NCI-H1048 (cell line): ENCODE data around the gene SPDYE2.
"Not testable (repeated sequence)": the region's sequence is repeated elsewhere in the genome, so short reads cannot be mapped to it uniquely, and the experiment has no call there.

Experiments
- DNase-seq: peaks from one replicate; lab custom pipeline; 2025; lab: John Stamatoyannopoulos, UW

SPDYE2 gene

DNA sequence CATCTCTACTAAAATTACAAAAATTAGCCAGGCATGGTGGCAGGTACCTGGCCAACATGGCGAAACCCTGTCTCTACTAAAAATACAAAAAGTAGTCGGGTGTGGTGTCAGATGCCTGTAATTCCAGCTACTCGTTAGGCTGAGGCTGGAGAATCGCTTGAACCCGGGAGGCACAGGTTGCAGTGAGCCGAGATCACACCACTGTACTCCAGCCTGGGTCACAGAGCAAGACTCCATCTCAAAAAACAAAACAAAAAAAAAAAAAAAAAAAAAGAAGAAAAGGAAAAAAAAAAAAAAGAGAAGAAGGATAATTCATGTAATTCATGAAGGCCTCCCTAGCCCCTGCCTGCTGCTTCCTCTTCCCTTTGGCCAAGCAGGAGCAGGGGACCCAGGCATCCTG is 10.4 kb upstream of the SPDYE2 start:
- not testable (repeated sequence) for DNase-seq

DNA sequence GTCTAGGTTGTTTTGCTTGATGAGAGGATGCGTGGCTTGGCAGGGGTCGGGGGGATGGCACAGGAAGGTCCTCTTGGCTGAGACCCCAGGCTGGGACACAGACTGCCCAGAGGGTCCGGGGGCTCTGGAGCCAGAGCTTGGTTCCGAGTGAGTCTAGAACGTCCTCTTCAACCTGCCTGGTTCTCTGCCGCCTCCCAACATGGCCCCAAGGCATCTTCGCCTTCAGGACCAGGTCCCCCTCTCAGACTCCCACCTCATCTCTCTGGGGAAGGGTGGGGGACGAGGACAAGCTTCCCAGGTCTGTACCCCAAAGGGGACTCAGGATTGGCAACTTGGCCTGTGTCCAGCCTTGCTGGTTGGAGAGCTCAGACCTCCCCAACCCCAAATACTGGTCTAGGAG is 8.9 kb upstream of the SPDYE2 start:
- not testable (repeated sequence) for DNase-seq

DNA sequence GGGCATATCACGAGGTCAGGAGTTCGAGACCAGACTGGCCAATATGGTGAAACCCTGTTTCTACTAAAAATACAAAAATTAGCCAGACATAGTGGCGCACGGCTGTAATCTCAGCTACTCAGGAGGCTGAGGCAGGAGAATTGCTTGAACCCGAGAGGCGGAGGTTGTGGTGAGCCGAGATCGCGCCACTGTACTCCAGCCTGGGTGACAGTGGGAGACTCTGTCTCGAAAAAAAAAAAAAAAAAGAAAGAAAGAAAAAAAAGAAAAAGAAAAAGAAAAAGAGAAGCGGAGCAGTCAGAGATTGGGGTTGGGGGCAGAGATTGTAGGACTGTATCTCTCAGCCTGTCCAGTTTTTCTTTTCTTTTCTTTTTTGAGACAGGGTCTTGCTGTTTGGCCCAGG is 8.3 kb upstream of the SPDYE2 start:
- not testable (repeated sequence) for DNase-seq

DNA sequence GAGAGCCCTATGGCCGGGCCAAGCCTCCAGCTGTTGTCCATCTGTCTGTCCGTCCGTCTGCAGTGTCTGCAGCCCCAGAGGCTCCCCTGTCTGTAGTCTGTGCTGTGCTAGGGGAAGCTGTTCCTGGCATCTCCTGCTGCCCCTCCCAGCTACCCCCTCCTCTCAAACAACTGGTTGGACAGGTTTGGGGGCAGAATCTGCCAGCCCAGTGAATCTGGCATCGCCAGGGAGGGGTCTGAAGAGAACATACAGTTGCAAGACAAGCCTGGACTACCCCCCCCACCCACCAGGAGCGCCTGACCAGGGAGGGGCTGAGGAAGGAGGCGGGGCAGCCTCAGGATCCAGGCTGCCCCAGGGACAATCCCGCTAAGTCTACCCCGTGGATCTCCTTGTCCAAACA is 7.4 kb upstream of the SPDYE2 start, which contains the start of gene UPK3BL2:
Gene UPK3BL2 (minus strand): TSS at position 101 of the 400 bp plus-strand sequence. CDS start 60 bp downstream, at position 41.
- not testable (repeated sequence) for DNase-seq

DNA sequence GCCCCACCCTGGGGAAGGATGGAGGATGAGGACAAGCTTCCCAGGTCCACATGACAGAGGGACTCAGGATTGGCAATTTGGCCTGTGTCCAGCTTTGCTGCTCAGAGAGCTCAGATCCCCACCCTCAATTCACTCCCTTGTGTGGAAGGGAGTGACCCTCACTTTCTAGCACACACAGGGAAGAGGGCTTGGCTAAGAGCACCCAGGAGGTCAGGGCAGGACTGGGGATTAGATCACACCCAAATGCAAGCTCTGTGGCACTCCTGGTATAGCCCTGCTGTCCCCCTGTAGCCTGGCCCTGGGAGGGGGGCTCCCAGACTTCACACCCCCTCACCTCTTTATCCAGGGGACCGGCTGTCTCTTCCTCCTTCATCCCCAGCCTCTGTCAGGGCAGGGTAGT is 6.7 kb upstream of the SPDYE2 start:
- DNase-seq, result not testable (repeated sequence)

DNA sequence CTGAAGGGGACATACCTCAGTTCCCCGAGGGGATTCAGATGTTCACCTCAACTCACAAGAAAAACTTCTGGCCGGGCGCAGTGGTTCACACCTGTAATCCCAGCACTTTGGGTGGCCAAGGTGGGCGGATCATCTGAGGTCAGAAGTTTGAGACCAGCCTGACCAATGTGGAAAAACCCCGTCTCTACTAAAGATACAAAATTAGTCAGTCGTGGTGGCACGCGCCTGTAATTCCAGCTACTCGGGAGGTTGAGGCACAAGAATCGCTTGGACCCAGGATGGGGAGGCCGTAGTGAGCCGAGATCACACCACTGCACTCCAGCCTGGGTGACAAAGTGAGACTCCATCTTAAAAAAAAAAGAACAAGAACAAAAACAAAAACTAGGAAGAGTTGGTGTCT is 5.7 kb upstream of the SPDYE2 start:
- DNase-seq, result not testable (repeated sequence)

DNA sequence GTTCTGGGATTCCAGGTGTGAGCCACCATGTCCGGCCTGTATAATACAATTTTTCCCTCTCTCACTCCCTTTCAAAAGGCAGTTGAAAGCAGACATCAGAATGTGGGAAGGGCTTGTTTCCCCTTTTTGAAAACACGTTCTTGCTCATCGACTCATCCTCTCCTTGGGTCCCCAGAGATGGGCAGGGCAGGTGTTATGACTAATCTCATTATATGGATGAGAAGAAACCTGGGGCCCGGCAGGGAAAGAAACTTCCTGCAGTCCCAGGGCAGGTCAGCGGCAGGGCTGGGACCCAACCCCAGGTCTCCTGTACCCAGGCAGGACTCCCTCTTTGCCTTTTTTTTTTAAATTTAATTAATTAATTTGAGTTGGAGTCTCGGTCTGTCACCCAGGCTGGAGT is 4.7 kb upstream of the SPDYE2 start:
- DNase-seq, result not testable (repeated sequence)

DNA sequence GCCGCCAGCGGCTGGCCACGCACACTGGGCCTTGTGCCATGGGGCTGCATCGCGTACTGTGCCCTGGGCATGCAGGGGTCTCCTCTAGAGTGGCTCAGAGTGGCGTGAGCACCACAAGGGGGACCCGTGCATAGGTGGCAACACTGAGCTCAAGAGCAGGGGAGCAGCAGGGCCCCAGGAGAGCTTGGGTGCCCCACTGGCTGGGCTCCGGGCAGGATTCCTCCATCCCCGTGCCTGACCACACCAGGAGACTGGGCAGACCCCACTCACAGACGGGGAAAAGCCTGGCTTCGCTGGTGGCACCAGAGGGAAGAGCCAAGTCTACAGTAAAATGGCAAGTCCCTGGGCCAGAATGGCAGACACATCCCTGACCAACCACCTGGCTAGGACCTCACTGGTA is 17.6 kb downstream of the SPDYE2 start:
- not testable (repeated sequence) for DNase-seq

DNA sequence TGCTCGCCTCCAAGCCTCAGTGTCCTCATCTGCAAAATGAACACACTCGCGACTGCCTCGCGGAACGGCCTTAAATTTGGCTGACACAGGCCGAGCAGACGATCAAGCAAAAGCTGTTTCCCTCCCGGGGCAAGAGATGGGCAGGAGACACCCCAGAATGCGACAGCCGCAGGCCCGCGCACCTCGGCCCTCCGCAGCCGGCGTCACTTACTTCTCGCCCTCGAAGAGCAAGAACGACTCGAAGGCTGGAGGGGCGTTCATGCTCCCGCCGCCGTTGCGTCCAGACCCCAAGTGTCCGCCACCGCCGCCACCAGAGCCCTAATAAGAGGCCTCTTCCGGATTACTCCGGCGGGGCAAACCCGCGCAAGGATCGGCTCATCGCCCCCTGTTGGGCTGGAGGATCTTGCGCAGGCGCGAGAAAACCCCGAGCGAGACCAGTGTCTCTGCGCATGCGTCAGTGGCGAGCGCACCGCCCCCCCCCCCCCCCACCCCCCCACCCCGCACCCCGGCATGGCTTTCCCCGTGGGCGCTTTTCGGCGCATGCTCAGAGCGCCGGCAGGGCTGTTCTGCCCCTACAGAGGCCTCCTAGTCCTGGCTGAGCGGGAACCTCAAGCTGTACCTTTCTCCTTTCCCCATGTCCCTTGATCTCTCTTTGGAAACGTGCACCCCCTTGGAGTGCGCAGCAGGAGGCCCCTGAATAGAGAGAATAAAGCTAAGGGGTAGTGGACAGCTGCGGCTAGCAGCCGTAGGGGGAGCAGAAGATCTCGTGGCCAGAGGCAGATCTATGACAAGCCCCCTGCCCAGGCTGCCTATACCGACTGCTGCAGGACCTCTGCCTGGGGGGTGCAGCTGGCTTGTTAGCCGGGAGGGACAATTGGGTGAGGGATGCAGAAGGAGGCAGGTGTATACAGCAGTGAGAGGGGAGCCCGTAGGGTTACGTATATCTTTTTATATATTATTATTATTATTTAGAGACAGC is 21.5 kb downstream of the SPDYE2 start, which contains the start of gene POLR2J3:
Gene POLR2J3 (minus strand): TSS at position 323 of the 979 bp plus-strand sequence. CDS start 62 bp downstream, at position 261.
- not testable (repeated sequence) for DNase-seq

DNA sequence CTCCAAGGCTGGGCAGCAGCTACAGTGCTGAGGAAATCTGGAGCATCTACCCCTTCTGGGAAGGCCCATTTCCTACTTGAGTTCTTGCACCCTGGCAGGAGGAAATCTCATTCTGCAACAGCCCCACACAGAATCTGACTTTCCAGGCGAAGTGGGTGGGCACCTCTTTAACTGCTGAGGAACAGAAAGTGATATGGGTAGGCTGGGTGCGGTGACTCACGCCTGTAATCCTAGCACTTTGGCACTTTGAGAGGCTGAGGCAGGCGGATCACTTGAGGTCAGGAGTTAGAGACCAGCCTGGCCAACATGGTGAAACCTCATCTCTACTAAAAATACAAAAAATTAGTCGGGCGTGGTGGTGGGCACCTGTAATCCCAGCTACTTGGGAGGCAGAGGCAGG is 23.6 kb downstream of the SPDYE2 start:
- DNase-seq, result not testable (repeated sequence)

DNA sequence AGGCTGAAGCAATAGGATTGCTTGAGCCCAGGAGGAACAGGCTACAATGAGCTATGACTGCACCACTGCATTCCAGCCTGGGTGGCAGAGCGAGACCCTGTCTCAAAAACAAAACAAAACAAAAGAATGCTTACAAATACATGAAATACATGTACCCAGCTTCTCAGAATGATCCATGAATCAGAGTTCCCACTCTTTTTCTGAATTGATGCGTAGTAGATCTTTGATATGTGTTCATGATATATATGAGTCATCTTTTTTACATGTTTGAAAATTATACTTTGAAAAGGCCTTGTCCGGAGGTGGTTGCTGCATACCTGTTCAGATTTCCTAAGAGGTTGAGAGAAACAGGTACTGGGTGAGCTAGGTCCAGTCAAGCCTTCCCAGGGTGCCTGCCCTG is 25.3 kb downstream of the SPDYE2 start:
- DNase-seq, result not testable (repeated sequence)

DNA sequence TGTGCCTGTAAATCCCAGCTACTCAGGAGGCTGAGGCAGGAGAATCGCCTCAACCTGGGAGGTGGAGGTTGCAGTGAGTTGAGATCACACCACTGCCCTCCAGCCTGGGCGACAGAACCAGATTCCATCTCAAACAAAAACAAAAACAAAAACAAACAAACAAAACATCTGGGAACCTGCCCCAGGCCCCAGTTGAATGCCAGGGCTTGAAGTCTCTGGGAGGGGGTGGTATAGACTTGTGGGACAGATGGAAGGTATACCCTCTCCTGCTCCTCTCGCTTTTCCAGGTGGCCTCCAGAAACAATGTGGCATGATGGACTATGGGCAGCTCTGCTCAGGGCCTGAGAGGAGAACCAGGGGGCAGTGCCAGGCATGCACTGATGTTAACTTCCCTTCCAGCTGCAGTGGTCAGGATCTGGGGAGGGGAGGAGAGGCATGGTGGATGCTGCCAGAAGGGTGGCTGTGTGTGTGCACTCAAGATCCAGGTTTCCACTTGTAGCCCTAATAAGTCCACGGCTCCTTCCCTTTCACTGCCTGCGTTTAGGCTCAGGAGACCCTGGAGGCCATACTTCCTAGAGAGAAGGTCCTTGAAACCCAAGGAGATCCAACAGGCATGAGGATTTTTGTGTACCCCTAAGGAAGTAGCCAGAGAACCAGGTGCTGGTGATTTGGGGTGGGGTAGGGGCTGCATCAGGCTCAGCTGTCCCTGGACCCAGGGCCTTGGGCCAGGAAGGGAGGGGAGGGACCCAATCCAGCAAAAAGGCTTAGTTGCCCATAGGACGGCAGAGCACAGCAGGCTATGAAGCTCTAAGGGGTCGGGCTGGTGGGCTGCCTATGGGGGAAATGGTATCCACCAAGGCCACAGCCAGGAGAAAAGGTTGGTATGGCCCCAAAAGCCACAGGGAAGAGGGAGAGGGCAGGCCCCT is 26.6 kb downstream of the SPDYE2 start:
- not testable (repeated sequence) for DNase-seq

DNA sequence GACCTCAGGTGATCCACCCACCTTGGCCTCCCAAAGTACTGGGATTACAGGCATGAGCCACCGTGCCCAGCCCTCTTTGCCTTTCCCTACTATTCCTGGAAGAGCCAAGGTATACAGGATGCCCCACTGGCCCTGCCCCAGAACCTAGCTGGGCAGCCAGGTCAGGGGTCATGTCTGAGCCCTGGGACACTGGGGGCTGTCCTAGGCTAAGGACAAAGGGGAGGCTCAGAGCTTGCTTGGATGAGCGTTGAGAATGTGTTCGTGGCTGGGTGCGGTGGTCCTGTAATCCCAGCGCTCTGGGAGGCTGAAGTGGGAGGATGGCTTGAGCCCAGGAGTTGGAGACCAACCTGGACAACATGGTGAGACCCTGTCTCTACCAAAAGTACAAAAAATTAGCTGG is 27.5 kb downstream of the SPDYE2 start:
- not testable (repeated sequence) for DNase-seq

DNA sequence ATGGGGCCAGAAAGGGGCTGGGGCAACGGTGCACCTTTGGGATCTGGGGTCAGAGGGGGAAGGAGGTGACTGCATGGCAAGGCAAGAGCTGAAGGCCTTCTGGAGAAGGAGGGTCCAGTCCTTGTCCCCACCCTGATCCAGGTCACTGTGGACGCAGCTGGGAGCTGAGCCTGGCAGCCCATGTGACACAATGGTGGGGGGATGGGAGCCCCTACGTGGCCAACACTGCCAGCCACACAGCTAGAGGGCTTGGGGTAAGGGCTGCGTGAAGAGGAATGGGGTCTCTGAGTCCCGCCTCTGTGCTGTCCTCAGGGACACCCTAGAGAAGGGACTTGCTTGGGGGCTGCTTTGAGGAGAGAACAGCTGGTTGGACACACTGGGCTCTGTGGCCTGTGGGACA is 30.7 kb downstream of the SPDYE2 start:
- DNase-seq, result not testable (repeated sequence)

DNA sequence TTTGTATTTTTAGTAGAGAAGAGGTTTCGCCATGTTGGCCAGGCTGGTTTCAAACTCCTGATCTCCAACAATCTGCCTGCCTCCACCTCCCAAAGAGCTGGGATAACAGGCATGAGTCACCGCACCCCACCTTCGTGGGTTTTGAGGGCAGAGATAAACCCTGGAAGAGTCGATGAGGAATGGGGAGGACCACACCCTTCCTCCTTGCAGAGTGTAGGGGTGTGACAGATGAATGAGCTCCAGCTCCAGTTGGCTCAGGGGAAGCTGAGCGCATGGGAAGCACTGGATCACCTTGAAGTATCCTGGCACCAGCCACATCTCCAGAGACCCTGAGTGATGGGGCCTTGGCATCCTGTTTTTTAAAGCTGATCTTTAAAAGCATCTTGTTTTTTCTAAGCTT is 32.5 kb downstream of the SPDYE2 start:
- not testable (repeated sequence) for DNase-seq

DNA sequence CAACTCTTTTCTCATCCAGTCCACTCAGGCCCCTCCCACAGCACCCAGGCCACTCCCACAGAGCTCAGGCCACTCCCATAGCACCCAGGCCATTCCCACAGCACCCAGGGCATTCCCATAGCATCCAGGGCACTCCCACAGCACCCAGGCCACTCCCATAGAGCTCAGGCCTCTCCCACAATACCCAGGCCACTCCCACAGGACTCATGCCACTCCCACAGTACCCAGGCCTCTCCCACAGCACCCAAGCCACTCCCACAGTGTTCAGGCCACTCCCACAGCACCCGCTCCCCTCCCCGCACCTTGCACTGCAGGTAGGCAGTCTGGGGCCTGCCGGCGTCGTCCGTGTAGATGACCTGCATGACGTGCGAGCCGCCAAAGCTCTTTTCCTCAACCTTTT is 38.8 kb downstream of the SPDYE2 start:
- not testable (repeated sequence) for DNase-seq

DNA sequence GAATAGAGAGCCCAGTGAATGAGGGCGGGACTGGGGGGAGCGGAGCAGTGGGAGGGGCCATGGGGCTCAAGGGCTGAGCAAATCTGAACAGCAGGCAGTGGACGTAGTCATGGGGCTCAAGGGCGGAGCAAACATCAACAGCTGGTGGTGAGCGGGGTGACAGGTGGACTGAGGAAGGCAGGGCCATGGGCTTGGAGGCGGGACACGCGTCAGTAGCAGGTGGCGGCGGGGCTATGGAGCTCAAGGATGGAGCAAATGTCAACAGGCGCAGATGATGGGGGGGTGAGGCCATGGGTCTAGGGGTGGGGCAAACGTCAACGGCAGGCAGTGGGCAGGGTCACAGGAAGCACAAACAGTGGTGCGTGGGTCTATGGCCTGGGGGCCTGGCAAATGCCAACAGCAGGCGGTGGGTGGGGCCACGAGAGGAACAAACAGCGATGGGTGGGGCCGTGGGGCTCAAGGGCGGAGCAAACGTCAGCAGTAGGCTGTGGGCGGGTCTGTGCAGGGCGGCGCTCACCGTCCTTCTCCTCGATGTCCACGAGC is 41.5 kb downstream of the SPDYE2 start:
- DNase-seq, result not testable (repeated sequence)

DNA sequence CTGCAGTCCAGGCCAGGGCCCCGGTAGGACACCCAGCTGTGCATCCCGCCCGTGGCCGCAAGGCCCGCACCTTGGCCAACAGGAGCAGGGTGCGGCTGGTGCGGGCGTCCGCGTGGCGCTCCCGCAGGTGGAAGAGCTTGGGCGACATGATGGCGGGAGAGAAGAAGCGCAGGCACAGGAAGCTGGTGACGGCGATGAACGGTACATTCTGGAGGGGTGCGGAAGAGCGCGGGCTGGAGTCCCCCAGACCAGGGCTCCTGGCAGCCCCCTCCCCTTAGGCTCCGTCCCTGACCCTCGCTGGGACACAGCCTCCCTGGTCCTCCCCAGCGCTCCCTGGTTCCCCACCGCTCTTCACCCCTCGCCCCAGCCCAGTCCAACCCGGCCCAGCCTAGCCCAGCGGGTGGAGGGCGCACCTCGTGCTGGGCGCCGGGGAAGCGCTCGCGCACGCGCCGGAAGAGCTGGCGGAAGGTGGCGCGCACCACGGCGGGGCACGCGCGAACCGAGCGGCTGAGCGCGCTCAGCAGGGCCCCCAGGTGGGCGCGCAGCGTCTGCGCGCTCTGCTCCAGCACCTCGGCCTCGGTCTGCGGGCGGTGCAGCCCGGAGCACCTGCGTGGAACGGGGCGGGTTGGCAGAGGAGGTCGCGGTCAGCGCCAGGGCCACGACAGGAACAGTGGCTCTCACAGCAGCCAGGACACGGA is 42.8 kb downstream of the SPDYE2 start:
- DNase-seq, result not testable (repeated sequence)

DNA sequence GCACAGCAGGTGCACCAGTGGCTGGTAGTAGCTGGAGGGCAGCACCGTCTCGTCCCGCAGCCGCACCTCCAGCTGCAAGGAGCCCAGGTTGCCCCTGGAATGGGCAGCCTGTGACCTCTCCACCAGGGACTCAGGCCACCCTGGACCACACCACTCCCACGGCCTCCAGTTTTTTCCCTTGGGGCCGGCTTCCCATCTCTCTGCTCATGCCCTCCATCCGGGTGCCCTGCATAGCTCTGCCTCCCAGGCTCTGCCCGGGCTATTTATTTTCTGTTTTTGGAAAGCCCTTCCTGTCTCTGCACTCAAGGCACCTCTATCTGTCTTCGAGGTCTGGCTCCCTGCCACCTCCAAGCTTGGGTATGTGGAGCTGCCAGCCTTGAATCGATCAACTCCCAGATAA is 45.0 kb downstream of the SPDYE2 start:
- DNase-seq, result not testable (repeated sequence)

DNA sequence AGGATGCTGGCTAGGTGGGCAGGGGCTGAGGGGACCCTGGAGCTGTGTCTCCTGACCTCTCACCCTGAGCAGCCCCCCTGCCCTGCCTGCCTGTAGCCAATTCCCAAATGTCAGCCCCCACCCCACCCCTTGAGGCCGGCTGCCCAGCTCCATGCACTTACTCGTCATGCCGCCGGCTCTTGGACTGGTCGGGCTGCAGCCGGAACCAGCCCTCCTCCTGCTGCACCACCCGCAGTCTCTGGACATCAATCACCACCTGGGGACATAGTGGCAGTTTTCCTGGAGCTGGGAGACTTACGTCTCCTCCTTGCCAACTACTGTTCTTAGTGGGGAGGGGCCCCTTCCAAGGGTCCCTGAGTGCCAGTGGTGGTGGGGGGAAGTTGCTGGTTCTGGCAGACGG is 48.7 kb downstream of the SPDYE2 start:
- not testable (repeated sequence) for DNase-seq

DNA sequence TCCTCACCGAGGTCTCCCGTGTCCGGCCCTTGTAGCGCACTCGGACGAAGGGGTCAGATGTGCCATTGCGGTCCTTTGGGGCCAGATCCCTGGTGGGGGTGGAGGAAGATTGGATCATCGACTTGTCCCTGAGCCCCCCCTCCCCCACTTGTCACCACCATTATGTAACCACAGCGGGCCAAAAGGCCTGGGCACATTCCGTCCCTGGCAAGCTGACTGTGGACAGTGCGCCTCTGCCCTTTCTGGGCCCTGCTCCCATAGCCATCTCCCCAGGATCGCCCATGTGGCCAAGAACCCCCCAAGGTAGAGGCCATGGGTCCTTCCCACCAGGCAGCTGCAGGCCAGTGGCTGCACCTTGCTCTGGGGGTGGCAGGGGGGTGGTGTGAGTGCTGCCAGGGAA is 51.3 kb downstream of the SPDYE2 start:
- DNase-seq, result not testable (repeated sequence)
